ENCODE data around the gene KCND1.

The KCND1 gene

GRCh38 chrX:48968377-48968776 is 3.3 kb downstream of the KCND1 start:
- no peaks in the 10 kb centered on the region for H3K79me2 ChIP-seq (ENCODE audit: insufficient read depth, low read length)
- no peaks in the 10 kb centered on the region for H3K27me3 ChIP-seq (ENCODE audit: low read length)
- H3K36me3 ChIP-seq (ENCODE audit: low read length), result no peaks in the 10 kb centered on the region
- no peaks in the 10 kb centered on the region for H3K9me3 ChIP-seq (ENCODE audit: insufficient read depth, low read length)
- no peak overlapping the region for H3K27ac ChIP-seq (ENCODE audit: low read depth, low read length)
- no peak overlapping the region for H3K9ac ChIP-seq (ENCODE audit: low read length)
- no peaks in the 10 kb centered on the region for H3F3A ChIP-seq (ENCODE audit: insufficient read depth)
- H3K4me3 ChIP-seq (ENCODE audit: insufficient read depth, low read length, poor library complexity, severe bottlenecking), result no peak overlapping the region
- H4K20me1 ChIP-seq (ENCODE audit: low read depth, low read length), result no peaks in the 10 kb centered on the region
- H3K9me2 ChIP-seq (replicated peaks; ENCODE audit: insufficient read depth, low read length), result no peaks in the 10 kb centered on the region
- no peak overlapping the region for H2AFZ ChIP-seq (ENCODE audit: low read depth, low read length, severe bottlenecking)
- no peak overlapping the region for H3K4me2 ChIP-seq (ENCODE audit: low read depth, low read length, poor library complexity, severe bottlenecking)
- TF ChIP-seq, protein P1, sequence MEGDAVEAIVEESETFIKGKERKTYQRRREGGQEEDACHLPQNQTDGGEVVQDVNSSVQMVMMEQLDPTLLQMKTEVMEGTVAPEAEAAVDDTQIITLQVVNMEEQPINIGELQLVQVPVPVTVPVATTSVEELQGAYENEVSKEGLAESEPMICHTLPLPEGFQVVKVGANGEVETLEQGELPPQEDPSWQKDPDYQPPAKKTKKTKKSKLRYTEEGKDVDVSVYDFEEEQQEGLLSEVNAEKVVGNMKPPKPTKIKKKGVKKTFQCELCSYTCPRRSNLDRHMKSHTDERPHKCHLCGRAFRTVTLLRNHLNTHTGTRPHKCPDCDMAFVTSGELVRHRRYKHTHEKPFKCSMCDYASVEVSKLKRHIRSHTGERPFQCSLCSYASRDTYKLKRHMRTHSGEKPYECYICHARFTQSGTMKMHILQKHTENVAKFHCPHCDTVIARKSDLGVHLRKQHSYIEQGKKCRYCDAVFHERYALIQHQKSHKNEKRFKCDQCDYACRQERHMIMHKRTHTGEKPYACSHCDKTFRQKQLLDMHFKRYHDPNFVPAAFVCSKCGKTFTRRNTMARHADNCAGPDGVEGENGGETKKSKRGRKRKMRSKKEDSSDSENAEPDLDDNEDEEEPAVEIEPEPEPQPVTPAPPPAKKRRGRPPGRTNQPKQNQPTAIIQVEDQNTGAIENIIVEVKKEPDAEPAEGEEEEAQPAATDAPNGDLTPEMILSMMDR (IDR thresholded peaks at IDR 0.05; ENCODE audit: insufficient read depth, low read length, poor library complexity, severe bottlenecking), result no peak
- TF ChIP-seq EZH2phosphoT487 (conservative IDR thresholded peaks at IDR 0.05; ENCODE audit: low read length), result no peak

DNA sequence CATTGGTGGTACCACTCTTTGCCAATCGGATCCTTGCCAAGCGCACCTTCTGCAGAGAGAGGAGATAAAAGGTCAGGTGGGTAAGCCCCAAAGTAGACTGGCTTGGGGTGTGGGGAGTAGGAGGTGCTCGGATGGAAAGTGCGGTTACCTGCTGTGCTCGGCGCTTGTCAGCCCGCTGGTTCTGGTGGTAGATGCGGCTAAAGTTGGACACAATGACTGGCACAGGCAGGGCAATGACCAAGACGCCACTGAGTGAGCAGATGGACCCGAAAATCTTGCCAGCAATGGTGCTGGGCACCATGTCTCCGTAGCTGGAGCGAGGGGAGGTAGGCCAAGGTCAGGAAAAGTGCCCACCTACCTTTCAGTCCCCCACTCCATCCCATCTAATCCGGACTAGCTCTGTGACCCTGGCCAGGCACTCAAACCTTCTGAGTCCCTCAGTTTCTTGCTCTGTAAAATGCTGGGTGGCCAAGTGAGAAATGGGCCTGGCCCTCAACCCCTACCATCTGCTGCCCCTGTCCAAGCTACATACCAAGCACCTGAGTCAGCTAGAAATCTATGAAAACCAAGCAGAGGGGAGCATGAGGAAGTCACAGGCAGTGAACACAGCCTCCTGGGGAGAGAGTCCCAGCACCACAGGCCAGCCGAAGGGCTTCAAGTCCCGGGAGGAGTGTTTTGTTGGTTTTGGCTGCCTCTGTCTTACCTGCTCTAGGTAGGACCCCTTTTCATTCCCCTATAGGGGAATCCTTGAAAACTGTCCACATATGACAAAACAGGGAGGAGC is 4.7 kb downstream of the KCND1 start:
- H3K9me2 ChIP-seq (replicated peaks; ENCODE audit: insufficient read depth, low read length), result no peaks in the 10 kb centered on the region
- no peak overlapping the region for H3K4me2 ChIP-seq (ENCODE audit: low read depth, low read length, poor library complexity, severe bottlenecking)
- H3K9me3 ChIP-seq (ENCODE audit: insufficient read depth, low read length), result no peaks in the 10 kb centered on the region
- H3F3A ChIP-seq (ENCODE audit: insufficient read depth), result no peaks in the 10 kb centered on the region
- H3K4me3 ChIP-seq (ENCODE audit: insufficient read depth, low read length, poor library complexity, severe bottlenecking), result no peak overlapping the region
- no peaks in the 10 kb centered on the region for H3K79me2 ChIP-seq (ENCODE audit: insufficient read depth, low read length)
- H3K27me3 ChIP-seq (ENCODE audit: low read length), result no peaks in the 10 kb centered on the region
- H4K20me1 ChIP-seq (ENCODE audit: low read depth, low read length), result no peaks in the 10 kb centered on the region
- no peaks in the 10 kb centered on the region for H3K36me3 ChIP-seq (ENCODE audit: low read length)
- H2AFZ ChIP-seq (ENCODE audit: low read depth, low read length, severe bottlenecking), result no peak overlapping the region
- H3K27ac ChIP-seq (ENCODE audit: low read depth, low read length), result no peak overlapping the region
- TF ChIP-seq, protein P1 (IDR thresholded peaks at IDR 0.05; ENCODE audit: insufficient read depth, low read length, poor library complexity, severe bottlenecking), result no peak
- TF ChIP-seq EZH2phosphoT487 (conservative IDR thresholded peaks at IDR 0.05; ENCODE audit: low read length), result no peak
- H3K9ac ChIP-seq (ENCODE audit: low read length), result no peak overlapping the region

GRCh38 chrX:48965959-48966358 is 5.7 kb downstream of the KCND1 start:
- TF ChIP-seq EZH2phosphoT487 (conservative IDR thresholded peaks at IDR 0.05; ENCODE audit: low read length), result no peak
- TF ChIP-seq, protein P1 (IDR thresholded peaks at IDR 0.05; ENCODE audit: insufficient read depth, low read length, poor library complexity, severe bottlenecking), result no peak
- Histone ChIP-seq H3K79me2 (ENCODE audit: insufficient read depth, low read length) (no peaks in the 10 kb centered on the region), H3F3A (ENCODE audit: insufficient read depth) (no peaks in the 10 kb centered on the region), H3K4me2 (ENCODE audit: low read depth, low read length, poor library complexity, severe bottlenecking) (no peak overlapping the region), H3K27ac (ENCODE audit: low read depth, low read length) (no peak overlapping the region), H3K27me3 (ENCODE audit: low read length) (no peaks in the 10 kb centered on the region), H2AFZ (ENCODE audit: low read depth, low read length, severe bottlenecking) (no peak overlapping the region), H3K36me3 (ENCODE audit: low read length) (no peaks in the 10 kb centered on the region), H3K9me3 (ENCODE audit: insufficient read depth, low read length) (no peaks in the 10 kb centered on the region), H4K20me1 (ENCODE audit: low read depth, low read length) (no peaks in the 10 kb centered on the region), H3K4me3 (ENCODE audit: insufficient read depth, low read length, poor library complexity, severe bottlenecking) (no peak overlapping the region), H3K9me2 (replicated peaks; ENCODE audit: insufficient read depth, low read length) (no peaks in the 10 kb centered on the region), H3K9ac (ENCODE audit: low read length) (no peak overlapping the region)
